Trophoblast cell (in vitro differentiated cells and primary cell): ENCODE results near the gene GNAS.
A peak's percentile ranks its signal among the peaks of the same experiment; 100 is the strongest.

Experiments
- DNase-seq, 2 donors: peaks; one replicate each; pipeline ENCODE4 v3.0.0-alpha.2; 2016
- H2AFZ ChIP-seq: 2 replicates; pipeline ENCODE4 v1.6.1; 2013; ENCODE audit warnings: low read length, moderate library complexity, mild to moderate bottlenecking; ENCODE audit not compliant: insufficient read depth, poor library complexity
- H2AK5ac ChIP-seq: 2 replicates; pipeline ENCODE4 v1.6.1; 2013; ENCODE audit warnings: mild to moderate bottlenecking, low read length
- H2BK120ac ChIP-seq: 2 replicates; pipeline ENCODE4 v1.6.1; 2013; ENCODE audit warnings: low read length, mild to moderate bottlenecking, moderate library complexity; ENCODE audit not compliant: insufficient read depth, poor library complexity
- H2BK12ac ChIP-seq: 2 replicates; pipeline ENCODE4 v1.6.1; 2013; ENCODE audit warnings: mild to moderate bottlenecking, low read length, moderate library complexity
- H2BK5ac ChIP-seq: 2 replicates; pipeline ENCODE4 v1.6.1; 2013; ENCODE audit warnings: low read length, low read depth, moderate library complexity, mild to moderate bottlenecking; ENCODE audit not compliant: poor library complexity
- H3K14ac ChIP-seq: 2 replicates; pipeline ENCODE4 v1.6.1; 2013; ENCODE audit warnings: mild to moderate bottlenecking, low read length
- H3K18ac ChIP-seq: 2 replicates; pipeline ENCODE4 v1.6.1; 2013; ENCODE audit warnings: mild to moderate bottlenecking, low read length
- H3K23ac ChIP-seq: 2 replicates; pipeline ENCODE4 v1.6.1; 2013; ENCODE audit warnings: low read length
- H3K27ac ChIP-seq: 2 replicates; pipeline ENCODE4 v1.5.1; 2013; ENCODE audit warnings: low read depth, mild to moderate bottlenecking, inconsistent platforms, low read length, moderate library complexity
- H3K27me3 ChIP-seq: 2 replicates; pipeline ENCODE4 v1.6.1; 2013; ENCODE audit warnings: inconsistent platforms, mild to moderate bottlenecking, low read length, moderate library complexity; ENCODE audit not compliant: insufficient read depth
- H3K36me3 ChIP-seq, 2 experiments: 1 replicate in 1 of 2; 2 replicates in 1 of 2; pipeline ENCODE4 v1.6.1; 2013; ENCODE audit warnings: low read length in 2 of 2, mild to moderate bottlenecking in 2 of 2, moderate library complexity in 1 of 2; ENCODE audit not compliant: insufficient read depth in 2 of 2, control insufficient read depth in 1 of 2
- H3K4ac ChIP-seq: 2 replicates; pipeline ENCODE4 v1.6.1; 2013; ENCODE audit warnings: low read depth, mild to moderate bottlenecking, low read length, moderate library complexity
- H3K4me1 ChIP-seq, 2 experiments: 1 replicate in 1 of 2; 2 replicates in 1 of 2; pipeline ENCODE4 v1.6.1; 2013; ENCODE audit warnings: low read length in 2 of 2, mild to moderate bottlenecking in 2 of 2, moderate library complexity in 1 of 2; ENCODE audit not compliant: insufficient read depth in 2 of 2, control insufficient read depth in 1 of 2
- H3K4me2 ChIP-seq: 2 replicates; pipeline ENCODE4 v1.6.1; 2013; ENCODE audit warnings: inconsistent platforms, mild to moderate bottlenecking, low read length, moderate library complexity
- H3K4me3 ChIP-seq: 2 replicates; pipeline ENCODE4 v1.5.1; 2013; ENCODE audit warnings: mild to moderate bottlenecking, low read depth, low read length, inconsistent platforms
- H3K79me1 ChIP-seq: one replicate; pipeline ENCODE4 v1.6.1; 2013; ENCODE audit warnings: low read length
- H3K79me2 ChIP-seq: 2 replicates; pipeline ENCODE4 v1.6.1; 2013; ENCODE audit warnings: low read length, mild to moderate bottlenecking; ENCODE audit not compliant: control insufficient read depth, insufficient read depth, poor library complexity
- H3K9ac ChIP-seq: 2 replicates; pipeline ENCODE4 v1.6.1; 2013; ENCODE audit warnings: mild to moderate bottlenecking, low read length
- H3K9me3 ChIP-seq: 2 replicates; pipeline ENCODE4 v1.6.1; 2013; ENCODE audit warnings: low read depth, mild to moderate bottlenecking, control low read depth, inconsistent platforms, low read length; ENCODE audit not compliant: insufficient read depth
- H4K12ac ChIP-seq: 2 replicates; pipeline ENCODE4 v1.6.1; 2013; ENCODE audit warnings: low read depth, mild to moderate bottlenecking, low read length, moderate library complexity
- H4K8ac ChIP-seq: 2 replicates; pipeline ENCODE4 v1.6.1; 2013; ENCODE audit warnings: low read depth, mild to moderate bottlenecking, low read length, moderate library complexity
- H4K91ac ChIP-seq: one replicate; pipeline ENCODE4 v1.6.1; 2013; ENCODE audit warnings: low read depth, mild to moderate bottlenecking, low read length, moderate library complexity
- WGBS: extraction: QIAGEN DNeasy Blood & Tissue Kit; methylation state at CpG from one replicate; pipeline ENCODE4 v1.1.7; 2013; ENCODE audit warnings: missing lambda C conversion rate; ENCODE audit not compliant: insufficient read length, insufficient coverage; ENCODE audit errors: extremely low coverage; 5-methylcytosine and 5-hydroxymethylcytosine counted together

Gene GNAS

DNA sequence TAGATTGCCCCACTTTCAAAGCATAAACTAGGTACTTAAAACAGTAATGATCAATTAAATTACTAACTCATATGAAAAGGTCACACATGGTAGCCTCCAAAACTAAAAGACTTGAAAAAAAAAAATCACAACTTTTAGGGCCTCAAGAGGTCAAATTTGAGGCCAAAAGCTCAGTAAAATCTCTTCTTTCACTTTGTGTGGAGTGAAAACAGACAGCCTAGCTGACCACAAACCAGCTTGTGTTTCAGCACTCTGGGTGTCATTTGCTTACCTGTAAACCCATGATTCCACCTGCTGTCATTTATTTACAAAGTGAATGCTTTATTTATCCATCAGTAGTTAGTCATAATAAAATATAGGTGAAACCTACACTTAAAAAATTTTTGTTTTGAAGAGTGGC is 34.0 kb downstream of the GNAS start:
- H3K9me3 ChIP-seq: no peaks in the 10 kb centered on the region
- no peaks in the 10 kb centered on the region for H3K36me3 ChIP-seq
- H2BK120ac ChIP-seq: no peak overlapping the region
- H3K27me3 ChIP-seq: no peaks in the 10 kb centered on the region
- H2BK12ac ChIP-seq: no peak overlapping the region
- no peak overlapping the region for H3K4ac ChIP-seq
- no peak overlapping the region for H3K23ac ChIP-seq
- no peak overlapping the region for H3K9ac ChIP-seq
- no peak overlapping the region for H4K91ac ChIP-seq
- H2AFZ ChIP-seq: no peak overlapping the region
- H3K14ac ChIP-seq: no peak overlapping the region
- H4K12ac ChIP-seq: no peak overlapping the region
- H3K18ac ChIP-seq: no peak overlapping the region
- H3K27ac ChIP-seq: no peak overlapping the region
- H3K79me2 ChIP-seq: peaks cover 15% of the 10 kb centered on the region
- peaks cover 22% of the 10 kb centered on the region for H3K79me1 ChIP-seq
- H3K4me3 ChIP-seq: no peak overlapping the region
- no peak overlapping the region for H2AK5ac ChIP-seq
- H3K4me1 ChIP-seq: peaks cover 12 to 15% of the 10 kb centered on the region in 2 experiments
- no peak overlapping the region for H3K4me2 ChIP-seq
- H4K8ac ChIP-seq: no peak overlapping the region
- DNase-seq: no peak
- H2BK5ac ChIP-seq: no peak overlapping the region

- Histone ChIP-seq H2BK12ac (no peak overlapping the region), H4K12ac (no peak overlapping the region), H3K27me3 (no peaks in the 10 kb centered on the region), H3K4me2 (peak overlapping the region; percentile 72), H3K27ac (no peak overlapping the region), H3K18ac (no peak overlapping the region), H3K79me1 (peaks cover 31% of the 10 kb centered on the region), H2AK5ac (no peak overlapping the region), H2BK5ac (peak overlapping the region; percentile 45), H3K23ac (no peak overlapping the region), H2AFZ (peak overlapping the region; percentile 1), H3K4me1 (peaks cover 10 to 11% of the 10 kb centered on the region in 2 experiments), H2BK120ac (no peak overlapping the region), H3K79me2 (peaks cover 23% of the 10 kb centered on the region), H3K9ac (peak overlapping the region; percentile 38), H4K91ac (peak overlapping the region; percentile 50), H4K8ac (peak overlapping the region; percentile 86), H3K9me3 (no peaks in the 10 kb centered on the region), H3K4me3 (peak overlapping the region; percentile 84), H3K36me3 (no peaks in the 10 kb centered on the region), H3K14ac (peak overlapping the region; percentile 83), H3K4ac (peak overlapping the region; percentile 93)
- no peak for DNase-seq
- WGBS: no CpG with 5 or more reads among the region's 12 CpGs
Observed at GRCh38 chr20:58888103-58888502, 35.6 kb downstream of the GNAS start.

DNA sequence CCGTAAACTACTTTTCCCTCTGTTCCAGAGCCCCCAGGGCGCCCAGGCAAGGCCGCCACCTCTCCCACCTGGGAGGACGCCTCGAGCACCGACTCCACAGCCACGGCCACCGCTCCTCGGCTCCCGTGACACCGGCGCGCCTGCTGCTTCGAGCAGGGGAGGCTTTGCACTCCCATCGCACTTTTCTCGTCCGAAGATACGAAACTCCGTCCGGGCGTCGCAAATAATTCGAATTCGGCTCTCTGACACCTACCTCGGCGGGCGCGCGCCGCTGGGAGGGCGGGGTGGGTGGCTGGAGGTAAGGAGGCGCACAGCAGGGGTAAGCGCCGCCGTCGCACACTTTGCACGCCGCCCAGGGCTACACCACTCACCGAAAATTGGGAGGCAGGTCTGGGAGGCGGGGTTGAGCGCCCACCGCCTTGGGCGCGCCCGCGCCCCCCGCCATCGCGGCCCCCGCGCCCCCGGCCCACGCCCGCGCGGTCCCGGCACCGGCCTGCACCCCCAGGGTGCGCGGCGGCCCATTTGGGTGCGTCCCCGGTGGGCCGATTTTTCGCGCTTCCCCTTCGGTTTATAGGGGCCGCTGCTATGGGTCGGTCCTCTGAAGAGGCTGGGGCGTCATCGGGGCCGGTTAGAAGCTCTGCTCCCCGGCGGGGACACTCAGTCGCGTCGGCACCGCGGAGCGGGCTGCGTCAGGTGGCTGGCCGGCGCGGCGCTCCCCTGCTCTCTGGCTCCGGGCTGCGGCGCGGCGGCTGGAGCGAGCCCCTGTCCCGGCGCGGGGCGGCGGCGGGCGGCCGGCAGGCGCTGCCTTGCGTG is 36.2 kb downstream of the GNAS start:
- peak overlapping the region; percentile 83 for H3K14ac ChIP-seq
- DNase-seq: peak; percentile 56 to 89

DNA sequence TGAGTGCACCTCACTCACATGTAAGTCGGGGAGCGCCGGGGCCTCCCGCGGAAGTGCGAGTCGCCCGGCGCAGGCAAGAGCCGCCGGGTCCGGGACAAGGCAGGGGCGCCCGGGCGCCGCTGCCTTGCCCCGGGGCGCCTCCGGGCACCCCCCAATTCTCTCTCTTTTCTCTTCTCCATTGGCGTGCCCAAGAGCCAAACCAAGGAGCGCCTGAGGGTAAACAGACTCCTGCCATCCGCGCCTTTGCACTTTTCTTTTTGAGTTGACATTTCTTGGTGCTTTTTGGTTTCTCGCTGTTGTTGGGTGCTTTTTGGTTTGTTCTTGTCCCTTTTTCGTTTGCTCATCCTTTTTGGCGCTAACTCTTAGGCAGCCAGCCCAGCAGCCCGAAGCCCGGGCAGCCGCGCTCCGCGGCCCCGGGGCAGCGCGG is 36.8 kb downstream of the GNAS start:
- no CpG with 5 or more reads among the region's 35 CpGs for whole genome bisulfite sequencing
- no peak overlapping the region for H3K4ac ChIP-seq

More for the DNA sequence above, 36.2 kb downstream of the GNAS start:
- peaks cover 20% of the 10 kb centered on the region for H3K79me2 ChIP-seq
- H3K4me2 ChIP-seq: peak overlapping the region; percentile 72
- WGBS: no CpG with 5 or more reads among the region's 101 CpGs
- peak overlapping the region; percentile 84 for H4K91ac ChIP-seq
- no peak overlapping the region for H2BK12ac ChIP-seq
- no peaks in the 10 kb centered on the region for H3K27me3 ChIP-seq
- peak overlapping the region; percentile 58 for H4K12ac ChIP-seq
- H3K4ac ChIP-seq: peak overlapping the region; percentile 93
- H2AK5ac ChIP-seq: no peak overlapping the region
- H3K9me3 ChIP-seq: no peaks in the 10 kb centered on the region
- peak overlapping the region; percentile 48 for H3K27ac ChIP-seq
- H2BK120ac ChIP-seq: peak overlapping the region; percentile 41
- peaks cover 27% of the 10 kb centered on the region for H3K79me1 ChIP-seq
- peak overlapping the region; percentile 86 for H4K8ac ChIP-seq
- H3K23ac ChIP-seq: no peak overlapping the region
- peak overlapping the region; percentile 56 for H2AFZ ChIP-seq
- H3K9ac ChIP-seq: peak overlapping the region; percentile 81
- no peaks in the 10 kb centered on the region for H3K36me3 ChIP-seq
- H2BK5ac ChIP-seq: peak overlapping the region; percentile 51
- H3K4me3 ChIP-seq: peak overlapping the region; percentile 84
- H3K18ac ChIP-seq: peak overlapping the region; percentile 85
- peaks cover 6% of the 10 kb centered on the region in 2 experiments for H3K4me1 ChIP-seq

More for the DNA sequence above, 36.8 kb downstream of the GNAS start:
- Histone ChIP-seq H3K4me1 (peaks cover 3 to 4% of the 10 kb centered on the region in 2 experiments), H3K18ac (peak overlapping the region; percentile 39), H2BK120ac (no peak overlapping the region), H3K79me1 (peaks cover 27% of the 10 kb centered on the region), H3K36me3 (no peaks in the 10 kb centered on the region), H3K27ac (peak overlapping the region; percentile 48), H3K9me3 (no peaks in the 10 kb centered on the region), H2AFZ (no peak overlapping the region), H3K4me3 (peak overlapping the region; percentile 74), H2AK5ac (no peak overlapping the region), H3K79me2 (peaks cover 20% of the 10 kb centered on the region), H4K12ac (no peak overlapping the region), H3K27me3 (no peaks in the 10 kb centered on the region), H3K14ac (peak overlapping the region; percentile 33), H3K9ac (peak overlapping the region; percentile 81), H2BK5ac (peak overlapping the region; percentile 51), H4K91ac (peak overlapping the region; percentile 80), H2BK12ac (no peak overlapping the region), H3K4me2 (peak overlapping the region; percentile 72), H4K8ac (no peak overlapping the region), H3K23ac (no peak overlapping the region)
- peak in 1 of 2 donors; percentile 64 for DNase-seq
